HG02678 (cell line): ENCODE measurements around the gene UBAP1L.

ENCODE experiments used
- ATAC-seq: cut with Tn5 transposase; IDR thresholded peaks from one replicate; pipeline ENCODE4 v1.9.1; 2021; ENCODE audit warnings: mild to moderate bottlenecking, moderate library complexity; ENCODE audit not compliant: unreplicated experiment

UBAP1L gene

DNA sequence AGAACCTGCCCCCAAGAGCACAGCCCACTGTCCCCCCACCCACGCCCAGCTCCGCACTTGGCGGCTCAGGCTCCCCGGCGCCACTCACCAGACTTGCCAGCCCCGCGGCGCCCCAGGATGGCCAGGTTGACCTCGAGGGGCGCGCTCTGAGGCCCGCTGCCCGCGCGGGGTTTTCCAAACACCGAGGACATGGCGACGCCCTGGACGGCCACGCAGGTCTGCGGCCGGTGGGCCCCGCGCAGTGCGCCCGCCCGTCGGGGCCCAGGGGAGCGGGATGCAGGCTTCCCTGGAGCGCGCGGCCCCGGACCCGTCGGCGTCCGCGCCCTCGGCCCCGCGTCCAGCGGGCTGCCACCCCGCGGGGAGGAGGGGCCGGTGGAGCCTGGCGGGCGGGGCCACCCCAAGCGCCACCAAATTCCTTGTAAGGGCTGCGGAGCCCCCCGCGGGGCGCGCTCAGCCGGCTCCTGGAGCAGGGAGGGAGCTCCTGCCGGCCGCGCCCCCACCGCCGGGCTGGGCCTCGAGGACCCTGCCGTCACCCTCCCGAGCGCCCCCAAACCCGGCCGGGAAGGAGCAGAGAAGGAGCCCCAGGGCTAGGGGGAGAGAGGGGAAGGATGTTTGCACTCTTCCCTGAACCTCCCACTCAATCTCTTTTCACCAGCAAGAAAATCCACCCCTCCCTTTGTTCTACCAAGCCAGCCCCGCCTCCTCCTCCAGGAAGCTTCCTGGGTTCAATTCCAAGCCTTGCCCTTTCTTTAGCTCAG, 47.2 kb downstream of the UBAP1L start, which contains the start of gene RASL12:
TSS of gene RASL12 (minus strand) at position 347 of the 758 bp plus-strand sequence. CDS start at position 191, 156 bp downstream.
- no peak for ATAC-seq

DNA sequence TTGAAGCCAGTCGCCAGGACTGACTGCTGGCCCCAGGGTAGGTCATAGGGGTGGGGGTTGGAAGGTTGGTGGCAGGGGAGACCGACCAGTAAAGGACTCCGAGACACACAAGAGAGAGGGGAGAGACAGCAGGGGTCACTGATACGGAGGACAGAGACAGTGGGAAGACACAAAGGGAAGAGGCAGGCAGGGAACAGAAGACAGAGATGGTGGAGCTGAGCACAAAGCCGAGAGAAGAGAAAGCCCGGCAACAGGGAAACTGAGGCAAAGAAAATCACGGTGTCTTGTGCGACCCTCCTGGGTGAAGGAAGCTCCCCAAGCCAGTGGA, 47.7 kb downstream of the UBAP1L start:
- no peak for ATAC-seq

DNA sequence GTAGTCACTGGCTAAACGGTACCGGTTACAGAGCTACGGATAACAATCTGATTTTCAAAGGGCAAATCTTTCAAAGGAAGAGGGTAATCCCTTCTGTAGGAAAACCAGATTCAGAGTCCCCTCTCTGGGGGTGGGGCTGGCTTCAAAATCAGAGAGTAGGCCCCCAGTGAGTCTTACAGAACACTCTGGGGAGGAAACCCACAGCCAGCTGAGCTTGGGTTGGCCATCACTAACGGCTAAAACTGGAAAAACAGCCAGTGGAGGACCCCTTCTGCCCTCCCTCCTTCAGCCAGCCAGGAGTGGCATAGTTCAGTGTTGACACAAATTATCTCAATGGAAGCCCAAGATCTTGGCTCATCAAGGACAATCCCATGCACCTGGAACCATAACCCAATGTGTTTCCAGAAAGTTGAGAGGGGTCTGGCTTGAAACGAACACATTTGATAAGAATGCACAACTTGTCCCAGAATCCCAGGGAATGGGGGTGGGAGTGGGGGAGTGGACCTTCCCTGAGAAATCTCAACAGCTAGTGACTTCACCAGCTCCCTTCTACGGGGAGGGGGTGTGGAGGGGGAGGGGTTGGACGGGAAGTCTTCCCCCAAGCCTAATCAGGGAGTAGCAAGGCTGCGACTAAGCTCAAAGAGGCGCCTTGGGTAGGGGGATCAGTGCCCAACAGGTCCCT, 48.2 kb downstream of the UBAP1L start:
- ATAC-seq, result no peak

DNA sequence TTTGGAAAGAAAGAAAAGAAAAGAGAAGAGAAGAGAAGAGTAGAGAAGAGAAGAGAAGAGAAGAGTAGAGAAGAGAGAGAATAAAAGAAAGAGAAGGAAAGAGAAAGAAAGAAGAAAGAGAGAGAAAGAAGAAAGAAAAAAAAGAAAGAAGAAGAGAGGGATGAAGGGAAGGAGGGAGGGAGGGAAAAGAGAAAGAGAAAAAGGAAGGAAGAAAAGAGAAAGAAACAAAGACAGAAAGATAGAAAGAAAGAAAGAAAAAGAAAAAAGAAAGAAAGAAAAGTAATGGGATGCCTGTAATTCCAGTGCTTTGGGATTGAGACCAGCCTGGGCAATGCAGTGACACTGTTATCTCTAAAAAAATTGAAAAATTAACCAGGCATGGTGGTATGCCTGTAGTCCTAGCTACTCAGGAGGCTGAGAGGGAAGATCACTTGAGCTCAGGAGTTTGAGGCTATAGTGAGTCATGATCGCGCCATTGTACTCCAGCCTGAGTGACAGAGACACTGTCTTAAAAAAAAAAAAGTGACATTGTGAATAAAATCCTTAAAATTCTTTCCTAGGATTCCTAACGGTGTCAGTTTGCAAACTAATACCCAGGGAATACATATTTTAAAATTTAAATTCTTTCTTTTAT, 48.9 kb downstream of the UBAP1L start:
- ATAC-seq, result no peak

DNA sequence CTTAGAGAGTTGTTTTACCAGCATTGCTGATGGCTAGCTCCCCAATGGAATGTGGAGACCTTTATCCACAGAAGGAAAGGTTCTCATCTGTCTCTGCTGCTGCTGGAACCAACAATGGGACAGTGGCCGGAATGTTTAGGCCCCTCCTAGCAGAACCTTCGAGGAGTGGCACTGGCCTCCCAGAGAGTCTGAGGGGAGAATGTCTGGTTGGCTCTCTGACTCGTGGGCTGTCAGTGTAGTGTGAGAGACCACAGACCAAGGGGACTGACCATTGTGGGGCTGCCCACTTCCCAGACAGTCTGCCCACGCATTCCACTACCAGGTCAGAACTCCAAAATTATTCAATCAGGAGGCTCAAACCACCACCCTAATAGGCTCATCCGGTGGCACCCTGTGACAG, 52.3 kb downstream of the UBAP1L start:
- ATAC-seq, result no peak

DNA sequence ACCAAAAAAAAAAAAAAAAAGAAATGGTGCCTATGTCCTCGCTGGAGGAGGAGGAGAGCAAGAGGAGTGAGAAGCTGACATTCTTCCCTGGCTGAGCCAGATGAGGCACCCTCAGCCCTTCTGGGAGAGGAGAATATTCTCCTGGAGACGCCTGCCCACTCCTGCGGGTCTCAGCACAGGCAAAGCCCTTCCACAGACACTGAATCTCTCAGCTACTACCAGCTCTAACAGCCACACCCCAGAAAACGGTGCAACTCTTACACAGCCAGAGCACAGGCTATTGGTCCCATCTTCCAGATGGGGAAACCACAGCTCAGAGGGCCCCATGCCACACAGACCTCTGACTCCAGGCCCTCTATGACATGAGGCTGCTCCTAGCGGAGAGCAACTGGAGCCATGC, 52.9 kb downstream of the UBAP1L start:
- no peak for ATAC-seq

DNA sequence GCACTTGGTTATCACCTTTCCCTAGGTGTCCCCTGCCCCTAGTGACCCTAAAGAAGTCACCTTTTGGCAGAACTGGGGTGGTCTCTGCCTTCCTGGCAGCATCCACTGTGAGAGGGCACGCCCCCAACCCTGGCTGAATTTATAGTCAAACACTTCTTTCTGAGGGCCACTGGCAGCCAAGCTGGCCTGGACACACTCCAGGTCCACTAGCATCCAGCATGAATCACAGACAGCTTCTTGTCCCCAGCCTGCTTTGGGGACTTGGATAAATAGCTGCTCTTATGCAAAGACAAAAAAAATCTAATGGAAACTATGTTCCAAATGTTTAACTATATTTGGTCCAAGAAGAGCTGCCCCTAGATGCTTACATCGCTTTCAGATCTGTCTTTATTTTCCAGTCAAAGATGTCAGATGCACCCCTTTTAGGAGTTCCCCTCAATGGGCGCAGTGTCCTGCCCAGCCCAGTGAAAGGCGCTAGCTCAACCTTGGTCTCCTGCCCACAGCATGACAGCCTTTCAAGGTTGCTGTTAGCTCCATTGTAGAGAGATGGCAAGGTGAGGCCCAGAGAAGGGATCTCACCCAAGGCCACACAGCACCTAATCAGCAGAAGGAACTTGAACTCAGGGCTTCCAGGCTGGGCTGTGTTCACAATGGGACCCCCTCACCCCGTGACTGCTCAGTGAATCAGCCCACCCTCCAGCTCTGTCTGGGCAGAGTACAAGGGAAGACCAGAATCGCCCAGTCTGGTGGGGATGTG, 54.2 kb downstream of the UBAP1L start:
- no peak for ATAC-seq

DNA sequence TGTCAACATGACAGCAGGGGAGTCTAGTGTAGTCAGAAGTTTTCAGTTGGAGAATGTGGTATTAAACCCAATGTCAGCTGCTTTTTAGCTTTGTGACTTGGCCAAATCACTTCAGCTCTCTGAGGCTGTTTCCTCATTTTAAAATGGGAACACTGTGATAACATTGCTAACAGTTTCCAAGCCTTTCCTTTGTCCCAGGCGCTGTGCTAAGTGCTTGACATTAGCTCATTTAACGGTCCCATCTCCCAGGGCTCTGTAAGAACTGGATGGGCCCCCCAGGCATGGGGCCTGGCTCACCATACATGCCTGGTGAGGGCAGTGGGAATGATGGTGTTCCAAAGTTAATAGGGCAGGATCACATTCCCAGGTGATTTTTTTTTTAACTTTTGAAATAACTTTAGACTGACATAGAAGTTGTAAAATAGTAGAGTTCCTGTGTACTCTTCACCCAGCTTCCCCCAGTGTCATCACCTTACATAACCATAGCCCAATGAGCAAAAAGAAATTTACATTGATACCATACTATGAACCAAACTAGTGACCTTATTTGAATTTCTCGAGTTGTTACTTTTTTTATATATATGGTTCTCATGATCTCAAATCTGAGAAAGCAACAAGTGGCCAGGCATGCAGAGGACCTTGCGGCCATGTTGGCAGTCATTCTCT, 54.9 kb downstream of the UBAP1L start:
- no peak for ATAC-seq

DNA sequence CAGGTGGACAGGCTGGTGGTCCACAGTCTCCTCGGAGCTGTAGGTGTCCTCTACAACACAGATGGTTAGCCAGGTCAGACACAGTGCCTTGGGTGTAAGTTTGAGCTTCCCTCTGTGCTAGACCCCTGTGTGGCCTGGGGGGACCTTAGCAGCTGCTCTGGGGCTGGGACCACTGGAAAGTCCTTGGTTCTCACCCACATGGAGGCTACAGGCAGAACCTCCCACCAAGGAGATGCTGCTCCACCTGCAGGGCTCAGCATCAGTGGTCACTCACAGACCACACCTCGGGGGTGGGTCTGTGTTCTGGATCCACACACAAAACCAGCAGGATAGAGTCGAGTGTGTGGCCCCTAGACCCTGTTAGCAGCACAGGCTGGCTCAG, 55.6 kb downstream of the UBAP1L start:
- no peak for ATAC-seq

DNA sequence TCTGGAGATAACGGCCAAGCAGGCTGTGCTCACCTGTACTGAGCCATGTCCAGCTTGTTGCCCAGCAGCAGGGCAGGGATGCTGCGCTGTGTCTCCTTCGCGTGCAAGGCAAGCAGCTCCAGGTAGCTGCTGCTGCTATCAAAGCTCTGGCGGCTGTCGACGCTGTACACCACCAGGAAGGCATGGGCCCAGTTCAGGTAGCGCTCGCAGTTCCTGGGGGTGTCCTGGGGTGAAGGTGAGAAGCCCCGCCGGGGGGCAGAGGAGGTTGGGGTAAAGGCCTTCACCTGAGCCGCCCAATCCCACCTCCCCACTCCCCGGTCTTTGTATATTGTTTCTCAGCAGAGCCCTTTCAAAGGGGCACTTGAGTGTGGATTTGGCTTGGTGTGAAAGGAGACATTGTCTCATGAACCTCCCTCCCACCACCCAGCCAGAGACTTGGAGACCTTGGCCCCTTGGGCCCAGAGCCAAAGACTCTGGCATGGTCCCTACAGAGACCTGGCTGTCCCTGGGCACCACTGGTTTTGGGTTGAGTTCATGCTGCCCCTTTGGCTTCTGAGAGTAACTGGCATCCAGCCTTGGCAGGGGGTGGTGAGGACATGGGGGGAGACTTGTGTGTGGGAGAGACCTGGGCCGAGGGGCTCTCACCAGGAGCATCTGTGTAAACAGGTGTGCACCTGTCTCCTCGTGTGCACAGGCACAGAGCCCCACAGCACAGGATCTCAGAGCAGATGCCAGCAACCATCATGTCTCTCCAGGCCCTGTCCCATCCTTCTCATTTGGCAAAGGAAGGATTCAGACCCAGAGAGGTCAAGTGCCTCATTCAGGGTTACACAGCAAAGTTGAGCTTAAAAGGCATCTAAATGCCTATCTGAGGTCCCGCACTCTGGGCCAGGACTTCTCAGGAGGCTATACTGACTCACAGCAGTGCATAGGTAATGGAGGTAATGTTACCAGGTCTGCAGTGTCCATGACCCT, 56.3 kb downstream of the UBAP1L start:
- ATAC-seq, result no peak

DNA sequence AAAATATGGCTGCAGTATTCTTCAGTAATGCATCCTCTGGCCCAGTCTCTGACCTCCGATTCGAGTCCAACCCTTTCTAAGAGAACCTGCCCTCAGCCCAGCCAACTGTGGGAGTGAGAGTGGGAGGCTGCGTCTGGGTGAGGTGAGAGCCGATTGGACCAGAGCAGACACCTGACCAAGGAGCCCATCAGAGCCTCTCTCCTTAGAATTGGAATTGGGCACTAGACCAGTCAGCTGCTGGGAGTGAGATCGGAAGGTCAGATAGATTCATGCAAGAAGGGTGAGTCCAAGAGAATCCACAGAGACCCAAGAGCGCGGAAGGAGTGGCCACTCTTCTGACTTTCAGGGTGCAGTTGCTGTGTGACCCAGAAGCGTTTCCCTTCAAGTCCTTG, 57.5 kb downstream of the UBAP1L start:
- no peak for ATAC-seq

DNA sequence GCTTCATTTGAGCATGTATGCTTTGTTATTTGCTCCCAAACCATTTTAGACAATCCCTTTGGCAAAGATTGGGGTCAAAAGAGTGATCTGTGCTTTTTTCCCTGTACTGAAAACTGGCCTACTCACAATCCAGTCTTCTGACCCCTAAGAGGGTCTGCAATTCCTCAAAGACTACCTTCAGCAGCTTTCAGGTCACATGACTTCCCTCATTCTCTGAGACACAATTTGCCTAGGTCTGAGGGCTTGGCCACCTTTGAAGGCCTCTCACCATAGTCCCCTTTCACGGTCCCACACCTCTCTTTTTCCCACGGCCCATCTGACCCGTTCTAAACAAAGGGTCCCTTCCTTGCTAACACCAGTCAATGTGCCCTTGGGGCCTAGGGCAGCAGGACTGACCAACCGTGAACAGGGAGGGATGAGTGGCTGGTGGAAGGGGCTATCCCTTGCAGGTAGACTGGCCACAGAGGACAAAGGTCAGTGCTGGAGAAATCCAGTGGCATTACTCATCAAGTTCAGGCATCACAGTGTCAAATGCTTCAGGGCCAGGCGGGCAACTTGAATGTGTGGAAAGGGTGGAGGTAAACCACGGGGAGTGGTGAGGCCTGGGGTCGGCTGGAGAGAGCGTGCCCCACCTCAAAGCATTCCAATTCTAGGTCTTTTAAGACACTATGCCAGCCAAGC, 58.0 kb downstream of the UBAP1L start:
- ATAC-seq, result no peak

DNA sequence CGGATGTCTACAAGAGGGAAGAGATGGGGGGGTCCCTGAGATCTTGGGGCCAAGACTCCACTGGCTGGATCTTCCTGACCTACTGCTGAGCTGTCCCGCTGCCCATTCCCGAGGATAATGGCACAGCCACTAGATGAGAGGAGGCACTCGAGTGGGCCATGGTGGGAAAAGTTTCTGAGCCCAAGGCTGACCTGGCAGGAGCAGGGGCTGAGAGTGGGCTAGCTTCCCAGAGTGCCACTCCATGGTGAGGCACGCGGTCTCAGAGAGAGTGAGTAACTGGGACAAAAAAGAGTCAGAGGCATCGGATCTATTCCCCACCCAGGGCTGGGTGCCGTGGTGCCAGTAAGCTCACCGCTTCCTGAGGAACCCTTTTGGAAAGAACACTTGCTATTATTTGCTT, 58.9 kb downstream of the UBAP1L start:
- no peak for ATAC-seq

DNA sequence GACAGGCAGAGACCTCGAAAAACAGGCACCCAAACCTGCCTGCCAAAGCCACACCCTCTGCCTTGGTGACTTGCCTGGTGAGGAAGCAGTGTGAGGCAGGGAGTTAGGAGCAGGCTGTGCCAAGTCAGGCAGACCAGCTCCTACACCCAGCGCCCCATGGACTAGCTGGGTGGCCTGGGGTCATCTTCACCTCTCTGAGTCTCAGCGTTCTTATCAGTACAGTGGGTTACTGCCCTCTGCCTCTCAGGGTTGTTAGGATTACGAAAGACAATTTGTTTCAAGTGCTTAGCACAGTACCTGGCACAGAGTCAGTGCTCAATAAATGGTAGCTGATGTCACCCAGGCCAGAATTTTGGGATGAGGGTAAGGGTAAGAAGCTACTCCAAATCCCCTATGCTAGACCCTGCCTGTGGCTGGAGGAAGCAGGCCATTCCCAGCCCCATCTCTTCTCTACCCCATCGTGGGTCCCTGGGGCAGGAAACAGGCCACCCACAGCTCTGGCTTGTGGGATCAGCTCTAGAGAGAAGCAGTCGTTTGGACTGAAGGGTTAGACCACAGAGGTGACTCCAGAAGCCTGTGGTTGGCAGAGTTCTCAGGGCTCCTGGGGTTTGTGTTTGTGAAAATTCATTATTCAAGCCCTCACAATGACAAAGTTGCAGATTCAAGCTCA, 59.7 kb downstream of the UBAP1L start:
- ATAC-seq, result no peak

DNA sequence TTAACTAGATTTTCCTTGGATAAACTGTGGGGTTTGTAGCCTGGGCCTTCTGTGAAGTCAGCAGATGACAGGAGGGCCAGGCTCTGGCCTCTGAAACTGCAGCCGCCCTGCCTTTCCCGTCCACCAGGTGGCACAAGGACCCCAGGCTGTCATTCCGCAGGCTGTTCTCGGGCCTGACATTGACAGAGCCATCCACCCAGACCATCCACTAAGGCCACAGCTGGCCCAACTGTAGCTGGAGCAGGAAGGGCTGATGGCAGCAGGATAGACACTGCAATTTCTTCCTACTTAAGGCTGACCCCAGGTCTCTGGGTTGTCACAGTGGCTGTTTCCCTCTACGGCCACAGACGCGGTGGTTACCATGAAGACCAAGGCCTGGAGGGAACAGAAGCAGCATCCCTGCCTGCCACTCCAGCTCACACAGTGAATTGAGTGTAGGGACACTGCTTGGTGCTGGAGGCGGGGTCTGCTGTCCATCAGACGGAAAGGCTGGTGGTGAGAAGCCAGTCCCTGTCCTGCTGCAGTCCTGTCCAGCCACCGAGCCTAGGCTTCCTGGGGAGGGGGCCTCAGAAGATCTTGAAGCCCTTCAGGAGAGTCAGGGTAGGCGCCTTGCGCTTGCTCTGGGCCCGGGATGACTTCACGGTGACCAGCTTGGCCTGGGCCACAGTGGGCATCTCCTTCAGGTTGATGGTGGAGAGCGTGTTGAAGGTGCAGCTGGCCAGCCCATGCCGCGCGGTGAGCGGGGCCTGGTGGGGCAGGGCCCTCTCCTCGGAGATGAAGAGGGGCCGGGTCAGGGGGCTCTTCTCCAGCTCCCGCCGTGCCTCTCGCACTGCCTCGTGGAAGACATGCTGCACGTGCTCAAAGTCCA, 60.4 kb downstream of the UBAP1L start:
- ATAC-seq, result no peak

DNA sequence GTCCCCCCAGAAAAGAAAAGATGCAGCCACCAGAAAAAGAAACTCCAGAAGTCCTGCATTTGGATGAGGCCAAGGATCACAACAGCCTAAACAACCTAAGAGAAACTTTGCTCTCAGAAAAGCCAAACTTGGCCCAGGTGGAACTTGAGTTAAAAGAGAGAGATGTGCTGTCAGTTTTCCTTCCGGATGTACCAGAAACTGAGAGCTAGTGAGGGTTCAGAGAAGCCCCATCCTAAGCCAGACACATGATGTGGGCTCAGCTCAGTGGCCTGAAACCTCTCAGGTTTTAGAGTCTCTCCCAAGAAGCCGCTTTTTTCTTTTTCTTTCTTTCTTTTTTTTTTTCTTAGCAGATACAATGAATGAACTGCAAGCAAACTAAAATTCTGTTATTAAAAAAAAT, 62.0 kb downstream of the UBAP1L start:
- ATAC-seq, result no peak

DNA sequence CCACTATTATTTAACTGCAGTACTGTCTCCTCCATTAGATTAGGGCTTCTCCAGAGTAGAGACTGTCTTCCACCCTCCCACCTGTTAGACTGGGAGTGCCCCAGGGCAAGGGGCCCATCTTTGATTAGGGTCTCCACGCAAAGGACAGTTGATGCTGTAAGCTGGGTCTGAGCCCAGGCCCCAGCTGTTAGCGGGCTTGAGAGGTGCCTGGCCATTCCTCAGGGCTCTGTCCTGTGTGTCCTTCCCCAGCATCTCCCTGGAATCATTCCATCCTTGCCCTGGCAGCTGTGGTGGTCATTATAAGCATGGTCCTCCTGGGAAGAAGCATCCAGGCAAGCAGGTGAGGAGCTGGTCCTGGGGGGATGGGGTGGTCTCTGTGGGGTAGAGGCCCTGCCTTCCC, 63.7 kb downstream of the UBAP1L start:
- no peak for ATAC-seq

DNA sequence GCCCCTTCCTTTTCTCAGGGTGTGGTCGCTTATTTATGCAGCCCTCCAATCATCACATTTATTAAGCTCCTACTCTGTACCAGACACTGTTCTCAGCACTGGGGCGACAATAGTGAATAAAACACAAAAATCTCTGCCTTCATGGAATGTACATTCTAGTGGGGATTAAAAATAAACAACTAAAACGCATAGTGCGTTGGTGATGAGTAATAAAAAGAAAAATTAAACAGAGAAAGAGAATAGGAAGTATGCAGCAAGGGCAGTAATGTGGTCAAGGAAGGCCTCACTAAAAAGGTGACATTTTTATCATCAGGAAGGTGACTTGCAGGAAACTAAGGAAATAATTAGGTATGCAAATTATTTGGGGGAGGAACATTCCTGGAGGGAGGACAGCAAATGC, 64.7 kb downstream of the UBAP1L start:
- no peak for ATAC-seq
